Measurements from ENCODE around the gene CEACAM4. TPM values are rescaled to one million over a fixed set of nuclear protein-coding genes. Genes with fewer than 3 reads are reported as not detected.

Gene CEACAM4
- total RNA-seq, 1 donor from 2014 or later, result 0.32 TPM

Other genes starting within 250 kb of the CEACAM4 start
- gene EXOSC5, start 229.7 kb downstream of the CEACAM4 start, total RNA-seq, result 17.1 TPM
- 44.9 TPM for gene BCKDHA, start 229.3 kb downstream of the CEACAM4 start, total RNA-seq
- gene B3GNT8, start 199.7 kb downstream of the CEACAM4 start, total RNA-seq, result 8.3 TPM
- gene DMAC2, start 187.2 kb downstream of the CEACAM4 start, total RNA-seq, result 108 TPM
- gene ERICH4, start 183.9 kb downstream of the CEACAM4 start, total RNA-seq, result not detected
- 0.76 TPM for gene CEACAM21, start 50.9 kb downstream of the CEACAM4 start, total RNA-seq
- not detected for gene CEACAM7, start 61.2 kb upstream of the CEACAM4 start, total RNA-seq
- not detected for gene CEACAM5, start 81.6 kb upstream of the CEACAM4 start, total RNA-seq
- not detected for gene CEACAM6, start 128.5 kb upstream of the CEACAM4 start, total RNA-seq
- 0.32 TPM for gene CEACAM3, start 169.5 kb upstream of the CEACAM4 start, total RNA-seq
- gene LYPD4, start 217.6 kb upstream of the CEACAM4 start, total RNA-seq, result not detected
- not detected for gene DMRTC2, start 218.0 kb upstream of the CEACAM4 start, total RNA-seq
- 717 TPM for gene RPS19, start 233.2 kb upstream of the CEACAM4 start, total RNA-seq

Measured in Right ventricle myocardium inferior (tissue), 1 donor.